Parathyroid adenoma (tissue), 2 donors: ENCODE data around the gene TRUB2.

Experiments
- H2AFZ ChIP-seq: fragments of 300-600 bp; sonication (generic); one replicate; pipeline ENCODE4 v1.7.0; 2017; ENCODE audit warnings: antibody characterized with exemption, mild to moderate bottlenecking
- H3K27ac ChIP-seq: fragments of 300-600 bp; sonication (generic); one replicate; pipeline ENCODE4 v1.7.0; 2017
- H3K27me3 ChIP-seq: fragments of 300-600 bp; sonication (generic); one replicate; pipeline ENCODE4 v1.7.0; 2017; ENCODE audit warnings: low read length; ENCODE audit not compliant: control insufficient read depth, insufficient read depth
- H3K36me3 ChIP-seq: fragments of 300-600 bp; sonication (generic); one replicate; pipeline ENCODE4 v1.7.0; 2017; ENCODE audit warnings: low read length; ENCODE audit not compliant: control insufficient read depth, insufficient read depth
- H3K4me1 ChIP-seq: fragments of 300-600 bp; sonication (generic); one replicate; pipeline ENCODE4 v1.7.0; 2017; ENCODE audit warnings: control low read depth
- H3K4me2 ChIP-seq: fragments of 300-600 bp; sonication (generic); one replicate; pipeline ENCODE4 v1.7.0; 2017; ENCODE audit warnings: low read length
- H3K4me3 ChIP-seq: fragments of 300-600 bp; sonication (generic); one replicate; pipeline ENCODE4 v1.7.0; 2017; ENCODE audit warnings: low read depth, low read length
- H3K79me2 ChIP-seq: fragments of 300-600 bp; sonication (generic); one replicate; pipeline ENCODE4 v1.7.0; 2017; ENCODE audit warnings: control low read depth
- H3K9ac ChIP-seq: fragments of 300-600 bp; sonication (generic); one replicate; pipeline ENCODE4 v1.7.0; 2017; ENCODE audit warnings: mild to moderate bottlenecking
- H3K9me3 ChIP-seq: fragments of 300-600 bp; sonication (generic); one replicate; pipeline ENCODE4 v1.7.0; 2017; ENCODE audit warnings: low read length; ENCODE audit not compliant: control insufficient read depth
- CTCF ChIP-seq: fragments of 300-600 bp; sonication (generic); IDR thresholded peaks from one replicate; pipeline ENCODE4 v1.7.0; 2017; ENCODE audit warnings: antibody characterized with exemption, mild to moderate bottlenecking
- donor health status: primary hyperparathyroidism.

TRUB2 gene

DNA sequence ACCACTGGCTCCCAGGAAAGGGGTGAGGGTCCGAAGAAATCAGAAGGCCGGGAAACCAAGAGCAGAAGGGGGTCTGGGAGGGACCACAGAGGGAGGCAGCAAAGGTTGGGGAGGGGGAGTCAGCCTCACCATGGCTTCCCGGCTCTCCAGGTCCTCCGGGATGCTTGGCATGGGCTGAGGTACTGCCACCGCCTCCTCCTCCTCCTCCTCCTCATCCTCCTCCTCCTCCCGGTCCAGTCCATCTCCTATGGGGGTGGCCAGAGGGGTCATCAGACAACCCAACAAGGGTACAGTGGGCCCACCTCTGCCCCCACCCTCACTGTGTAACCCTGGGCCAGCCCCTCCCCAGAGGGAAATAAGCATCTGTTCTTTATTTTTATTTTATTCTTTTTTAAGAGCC, 63.9 kb downstream of the TRUB2 start:
- no peak overlapping the region for H3K27ac ChIP-seq
- no peaks in the 10 kb centered on the region for H3K36me3 ChIP-seq
- no peak overlapping the region for H2AFZ ChIP-seq
- H3K9me3 ChIP-seq: no peaks in the 10 kb centered on the region
- H3K27me3 ChIP-seq: no peaks in the 10 kb centered on the region
- no peak overlapping the region for H3K4me3 ChIP-seq
- H3K9ac ChIP-seq: no peak overlapping the region
- H3K4me1 ChIP-seq: no peaks in the 10 kb centered on the region
- no peak overlapping the region for H3K4me2 ChIP-seq
- H3K79me2 ChIP-seq: no peaks in the 10 kb centered on the region
- no peak for TF ChIP-seq CTCF

DNA sequence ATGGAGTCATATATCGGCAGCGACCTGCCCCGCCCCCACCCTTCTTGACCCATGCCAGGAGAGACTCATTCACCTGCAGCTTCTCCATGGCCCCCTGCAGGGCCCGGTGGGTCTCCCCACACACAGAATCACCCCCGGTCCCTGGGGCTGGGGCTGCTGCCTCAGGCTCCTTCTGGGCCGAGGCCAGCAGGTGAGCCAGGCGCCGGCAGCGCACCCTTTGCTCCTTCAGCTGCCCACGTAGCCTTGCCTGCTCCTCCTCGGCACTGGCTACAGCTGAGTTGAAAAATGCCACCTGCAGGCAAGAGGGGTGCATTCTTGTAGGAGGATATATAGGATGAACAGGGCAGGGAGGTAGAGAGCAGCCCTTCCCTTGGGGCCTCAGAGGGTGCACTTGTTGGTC, 64.3 kb downstream of the TRUB2 start:
- H3K9ac ChIP-seq: no peak overlapping the region
- TF ChIP-seq CTCF: no peak
- no peaks in the 10 kb centered on the region for H3K9me3 ChIP-seq
- H3K27ac ChIP-seq: no peak overlapping the region
- H2AFZ ChIP-seq: no peak overlapping the region
- no peaks in the 10 kb centered on the region for H3K79me2 ChIP-seq
- no peak overlapping the region for H3K4me3 ChIP-seq
- H3K4me2 ChIP-seq: no peak overlapping the region
- H3K27me3 ChIP-seq: no peaks in the 10 kb centered on the region
- no peaks in the 10 kb centered on the region for H3K36me3 ChIP-seq
- no peaks in the 10 kb centered on the region for H3K4me1 ChIP-seq

DNA sequence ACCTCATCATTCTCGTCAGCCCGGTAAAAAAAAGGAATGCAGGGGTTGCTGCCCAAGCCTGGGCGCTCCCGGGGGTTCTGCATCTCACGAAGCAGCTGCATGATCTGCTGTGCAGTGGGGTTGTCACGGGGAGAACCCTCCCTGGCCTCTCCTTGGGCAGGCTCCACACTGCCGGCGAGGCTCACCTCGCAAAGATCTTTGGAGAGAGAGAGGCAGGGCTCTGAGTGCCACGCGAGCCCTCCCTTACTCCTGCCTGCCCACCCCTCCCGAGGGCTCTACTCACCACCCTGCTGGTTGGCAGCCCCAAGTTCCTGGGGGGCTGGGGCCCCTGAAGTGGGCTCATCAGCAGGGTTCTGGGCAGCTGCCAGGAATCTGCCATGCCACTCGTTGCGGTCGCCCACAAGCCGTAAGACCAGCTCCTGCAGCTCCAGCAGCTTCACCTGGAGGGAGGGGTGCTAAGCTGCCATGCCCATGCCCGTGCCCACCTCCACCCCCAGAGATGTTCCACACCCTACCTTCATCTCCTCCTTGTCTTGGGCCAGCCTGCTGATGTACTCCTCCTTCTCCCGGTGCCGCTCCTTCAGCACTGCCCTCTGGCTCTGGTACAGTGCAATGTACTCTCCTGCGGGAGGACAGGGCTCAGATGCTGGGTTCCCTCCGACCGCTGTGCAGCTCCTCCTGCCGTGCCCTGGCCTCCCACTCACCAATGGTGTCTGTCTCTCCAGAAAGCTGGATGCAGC, 65.0 kb downstream of the TRUB2 start:
- no peak overlapping the region for H3K27ac ChIP-seq
- no peaks in the 10 kb centered on the region for H3K4me1 ChIP-seq
- H3K36me3 ChIP-seq: no peaks in the 10 kb centered on the region
- no peak for TF ChIP-seq CTCF
- H3K9ac ChIP-seq: no peak overlapping the region
- H3K79me2 ChIP-seq: no peaks in the 10 kb centered on the region
- no peaks in the 10 kb centered on the region for H3K27me3 ChIP-seq
- H3K4me3 ChIP-seq: no peak overlapping the region
- H3K4me2 ChIP-seq: no peak overlapping the region
- H2AFZ ChIP-seq: no peak overlapping the region
- no peaks in the 10 kb centered on the region for H3K9me3 ChIP-seq
